ENCODE data around the gene AKT1. TPM values are rescaled to one million over a fixed set of nuclear protein-coding genes. Genes with fewer than 3 reads are reported as not detected.

Gene AKT1
- total RNA-seq, 3 donors from 2014 or later: 91.9 to 119 (median 116) TPM

DNA sequence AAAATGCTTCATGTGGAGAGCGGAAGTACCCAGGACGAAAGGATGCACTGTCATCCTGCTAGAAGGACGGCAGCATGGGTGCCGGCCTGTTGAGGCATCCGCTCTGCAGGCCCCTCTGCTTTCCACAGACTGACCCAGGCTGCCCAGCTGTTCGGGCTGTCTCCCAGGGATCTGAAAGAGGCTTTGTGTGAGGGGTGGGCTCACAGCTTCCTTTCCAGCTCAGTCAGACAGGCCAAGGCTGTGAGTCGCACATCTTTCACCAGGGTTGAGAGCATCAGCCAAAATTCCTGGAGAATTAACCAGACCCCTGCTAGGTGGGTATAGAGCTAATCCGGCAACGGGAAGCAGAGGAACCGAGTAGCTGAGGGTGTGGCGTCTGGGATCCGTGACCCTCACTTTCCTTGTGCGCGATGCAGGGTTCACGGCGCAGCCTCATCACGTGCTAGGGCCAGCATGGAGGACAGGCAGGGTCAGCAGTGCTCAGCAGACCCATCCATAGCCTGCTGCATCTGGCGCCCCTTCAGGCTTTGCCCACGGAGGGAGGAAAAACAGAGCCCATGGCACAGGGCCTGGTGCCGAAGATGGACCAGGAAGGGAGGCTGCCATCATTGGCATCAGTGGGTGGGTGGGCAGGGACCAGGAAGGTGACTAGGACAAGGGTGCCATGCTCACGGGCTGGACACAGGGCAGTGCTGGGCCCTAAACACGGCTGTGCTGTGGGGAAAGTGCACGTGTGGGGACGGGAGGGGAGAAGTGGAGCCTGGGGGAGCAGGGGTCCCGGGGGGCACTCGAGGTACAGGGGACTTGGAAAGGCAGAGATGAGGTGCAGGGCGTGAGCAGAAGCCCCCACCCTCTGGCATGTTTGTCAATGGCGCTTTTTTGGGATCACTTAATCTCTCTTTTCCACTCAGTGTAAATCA lies 51.8 kb downstream of the AKT1 start:
- H3K27ac ChIP-seq: no peak overlapping the region
- H3K4me3 ChIP-seq: no peak overlapping the region
- no peak for DNase-seq (ENCODE audit: low spot score in 2 of 2)
- TF ChIP-seq POLR2AphosphoS5 (IDR thresholded peaks at IDR 0.05) (no peak), POLR2A (IDR thresholded peaks at IDR 0.05) (no peak)
- TF ChIP-seq, protein P1, sequence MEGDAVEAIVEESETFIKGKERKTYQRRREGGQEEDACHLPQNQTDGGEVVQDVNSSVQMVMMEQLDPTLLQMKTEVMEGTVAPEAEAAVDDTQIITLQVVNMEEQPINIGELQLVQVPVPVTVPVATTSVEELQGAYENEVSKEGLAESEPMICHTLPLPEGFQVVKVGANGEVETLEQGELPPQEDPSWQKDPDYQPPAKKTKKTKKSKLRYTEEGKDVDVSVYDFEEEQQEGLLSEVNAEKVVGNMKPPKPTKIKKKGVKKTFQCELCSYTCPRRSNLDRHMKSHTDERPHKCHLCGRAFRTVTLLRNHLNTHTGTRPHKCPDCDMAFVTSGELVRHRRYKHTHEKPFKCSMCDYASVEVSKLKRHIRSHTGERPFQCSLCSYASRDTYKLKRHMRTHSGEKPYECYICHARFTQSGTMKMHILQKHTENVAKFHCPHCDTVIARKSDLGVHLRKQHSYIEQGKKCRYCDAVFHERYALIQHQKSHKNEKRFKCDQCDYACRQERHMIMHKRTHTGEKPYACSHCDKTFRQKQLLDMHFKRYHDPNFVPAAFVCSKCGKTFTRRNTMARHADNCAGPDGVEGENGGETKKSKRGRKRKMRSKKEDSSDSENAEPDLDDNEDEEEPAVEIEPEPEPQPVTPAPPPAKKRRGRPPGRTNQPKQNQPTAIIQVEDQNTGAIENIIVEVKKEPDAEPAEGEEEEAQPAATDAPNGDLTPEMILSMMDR (IDR thresholded peaks at IDR 0.05): no peak
- no peaks in the 10 kb centered on the region for H3K9me3 ChIP-seq
- intact Hi-C loops (cut with DNase I; ENCODE audit: low total_unique reads): no loop called here
- H3K27me3 ChIP-seq: no peaks in the 10 kb centered on the region
- H3K4me1 ChIP-seq: no peaks in the 10 kb centered on the region
- no peaks in the 10 kb centered on the region for H3K36me3 ChIP-seq

- H3K4me1 ChIP-seq: no peaks in the 10 kb centered on the region
- H3K9me3 ChIP-seq: no peaks in the 10 kb centered on the region
- H3K27ac ChIP-seq: no peak overlapping the region
- intact Hi-C loops (cut with DNase I; ENCODE audit: low total_unique reads): no loop called here
- no peak overlapping the region for H3K4me3 ChIP-seq
- H3K27me3 ChIP-seq: no peaks in the 10 kb centered on the region
- TF ChIP-seq POLR2AphosphoS5 (IDR thresholded peaks at IDR 0.05) (no peak), POLR2A (IDR thresholded peaks at IDR 0.05) (no peak)
- TF ChIP-seq, protein P1 (IDR thresholded peaks at IDR 0.05): no peak
- no peaks in the 10 kb centered on the region for H3K36me3 ChIP-seq
- DNase-seq (ENCODE audit: low spot score in 2 of 2): no peak
Measured at GRCh38 chr14:104742586-104743455, 52.7 kb downstream of the AKT1 start.

DNA sequence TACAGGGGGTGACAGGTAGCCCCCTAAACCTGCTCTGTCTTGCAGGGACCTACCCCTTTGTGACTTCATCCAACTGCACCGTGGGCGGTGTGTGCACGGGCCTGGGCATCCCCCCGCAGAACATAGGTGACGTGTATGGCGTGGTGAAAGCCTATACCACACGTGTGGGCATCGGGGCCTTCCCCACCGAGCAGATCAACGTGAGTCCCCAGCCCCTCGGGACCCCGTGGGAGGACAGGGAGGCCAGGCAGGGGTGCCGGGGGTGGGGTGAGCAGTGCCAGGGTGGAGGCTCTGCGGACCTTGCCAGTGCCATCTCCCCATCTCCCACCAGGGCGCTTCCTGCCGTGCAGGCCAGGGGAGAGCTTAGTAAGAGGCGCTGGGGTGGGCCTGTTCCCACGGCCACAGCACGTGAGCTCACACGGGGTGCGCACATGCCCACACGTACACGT lies 53.7 kb downstream of the AKT1 start:
- TF ChIP-seq POLR2AphosphoS5 (IDR thresholded peaks at IDR 0.05) (no peak), POLR2A (IDR thresholded peaks at IDR 0.05) (no peak)
- TF ChIP-seq, protein P1 (IDR thresholded peaks at IDR 0.05): no peak

DNA sequence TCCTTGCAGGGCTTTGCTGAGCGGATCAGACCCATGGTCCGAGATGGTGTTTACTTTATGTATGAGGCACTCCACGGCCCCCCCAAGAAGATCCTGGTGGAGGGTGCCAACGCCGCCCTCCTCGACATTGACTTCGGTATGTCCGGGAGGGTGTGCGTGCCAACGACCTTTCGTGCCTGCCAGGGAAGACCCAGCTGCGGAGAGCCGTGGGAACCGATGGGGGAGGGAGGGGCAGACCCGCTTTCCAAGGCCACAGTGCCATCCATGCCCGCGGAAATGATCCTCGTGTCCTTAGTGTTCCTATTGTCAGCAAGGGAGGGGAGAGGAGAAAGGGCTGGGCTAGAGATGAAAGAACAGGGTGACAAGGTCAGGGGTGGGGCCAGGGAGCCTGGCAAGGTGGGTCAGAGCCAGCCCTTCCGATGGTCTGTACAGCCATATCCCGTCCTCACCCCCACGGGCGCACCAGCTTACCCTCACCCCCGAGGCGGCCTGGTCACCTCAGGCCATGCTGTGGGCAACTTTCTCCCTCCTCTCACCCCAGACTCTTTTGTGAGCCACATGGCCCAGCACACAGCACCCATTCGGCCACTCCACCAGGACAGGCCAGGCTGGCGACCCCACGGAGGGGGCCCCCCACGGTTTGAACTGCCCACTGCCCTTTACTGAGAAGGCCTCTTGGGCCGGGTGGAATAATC lies 54.3 kb downstream of the AKT1 start:
- Histone ChIP-seq H3K4me1 (no peaks in the 10 kb centered on the region), H3K9me3 (no peaks in the 10 kb centered on the region), H3K27ac (no peak overlapping the region), H3K4me3 (no peak overlapping the region), H3K36me3 (no peaks in the 10 kb centered on the region), H3K27me3 (no peaks in the 10 kb centered on the region)
- no peak for DNase-seq (ENCODE audit: low spot score in 2 of 2)
- TF ChIP-seq POLR2A (IDR thresholded peaks at IDR 0.05) (no peak), POLR2AphosphoS5 (IDR thresholded peaks at IDR 0.05) (no peak)
- TF ChIP-seq, protein P1 (IDR thresholded peaks at IDR 0.05): no peak
- intact Hi-C loops (cut with DNase I; ENCODE audit: low total_unique reads): loop anchor here (2.0 kb wide), 1 partner anchor 54 kb away; no protein-coding TSS in a partner anchor

More for the DNA sequence above, 53.7 kb downstream of the AKT1 start:
- no peaks in the 10 kb centered on the region for H3K36me3 ChIP-seq
- H3K9me3 ChIP-seq: no peaks in the 10 kb centered on the region
- H3K27me3 ChIP-seq: no peaks in the 10 kb centered on the region
- no peaks in the 10 kb centered on the region for H3K4me1 ChIP-seq
- no peak overlapping the region for H3K4me3 ChIP-seq
- no peak for DNase-seq (ENCODE audit: low spot score in 2 of 2)
- H3K27ac ChIP-seq: no peak overlapping the region
- intact Hi-C loops (cut with DNase I; ENCODE audit: low total_unique reads): loop anchor here (2.0 kb wide), 1 partner anchor 55 kb away; no protein-coding TSS in a partner anchor
